IMR-90 (cell line): ENCODE data around the gene ANKHD1.

Experiments used
- POLR2A ChIP-seq: IDR thresholded peaks from 2 replicates; pipeline ENCODE4 v1.6.1; 2012; ENCODE audit warnings: mild to moderate bottlenecking, low read depth, low read length
- RAD21 ChIP-seq: IDR thresholded peaks from 2 replicates; pipeline ENCODE4 v1.6.1; 2012; ENCODE audit warnings: low read length, improper control_type of control experiment
- RFX5 ChIP-seq: IDR thresholded peaks from 2 replicates; pipeline ENCODE4 v1.8.0; 2012; ENCODE audit warnings: low read depth, mild to moderate bottlenecking, low read length, moderate library complexity
- TF ChIP-seq, protein P1 (sequence below): conservative IDR thresholded peaks from 2 replicates; pipeline ENCODE4 v1.5.1; 2012; ENCODE audit warnings: mild to moderate bottlenecking, low read depth, low read length, improper control_type of control experiment

DNA sequence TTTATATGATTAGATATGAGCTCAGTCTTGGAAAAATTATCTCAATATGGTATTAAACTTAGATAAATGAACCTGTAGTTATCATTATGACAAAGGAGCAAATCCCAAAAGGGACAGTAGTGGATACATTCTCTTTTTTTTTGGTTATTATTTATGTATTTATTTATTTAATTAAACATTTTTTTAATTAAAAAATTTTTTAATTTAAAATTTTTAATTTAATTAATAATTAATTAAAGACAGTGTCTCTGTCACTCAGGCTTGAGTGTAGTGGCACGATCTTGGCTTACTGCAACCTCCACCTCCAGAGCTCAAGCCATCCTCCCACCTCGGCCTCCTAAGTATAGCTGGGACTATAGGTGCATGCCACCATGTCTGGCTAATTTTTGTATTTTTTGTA, 15.6 kb downstream of the ANKHD1 start:
- TF ChIP-seq RAD21 (no peak), RFX5 (no peak), POLR2A (no peak)
- TF ChIP-seq, protein P1, sequence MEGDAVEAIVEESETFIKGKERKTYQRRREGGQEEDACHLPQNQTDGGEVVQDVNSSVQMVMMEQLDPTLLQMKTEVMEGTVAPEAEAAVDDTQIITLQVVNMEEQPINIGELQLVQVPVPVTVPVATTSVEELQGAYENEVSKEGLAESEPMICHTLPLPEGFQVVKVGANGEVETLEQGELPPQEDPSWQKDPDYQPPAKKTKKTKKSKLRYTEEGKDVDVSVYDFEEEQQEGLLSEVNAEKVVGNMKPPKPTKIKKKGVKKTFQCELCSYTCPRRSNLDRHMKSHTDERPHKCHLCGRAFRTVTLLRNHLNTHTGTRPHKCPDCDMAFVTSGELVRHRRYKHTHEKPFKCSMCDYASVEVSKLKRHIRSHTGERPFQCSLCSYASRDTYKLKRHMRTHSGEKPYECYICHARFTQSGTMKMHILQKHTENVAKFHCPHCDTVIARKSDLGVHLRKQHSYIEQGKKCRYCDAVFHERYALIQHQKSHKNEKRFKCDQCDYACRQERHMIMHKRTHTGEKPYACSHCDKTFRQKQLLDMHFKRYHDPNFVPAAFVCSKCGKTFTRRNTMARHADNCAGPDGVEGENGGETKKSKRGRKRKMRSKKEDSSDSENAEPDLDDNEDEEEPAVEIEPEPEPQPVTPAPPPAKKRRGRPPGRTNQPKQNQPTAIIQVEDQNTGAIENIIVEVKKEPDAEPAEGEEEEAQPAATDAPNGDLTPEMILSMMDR: no peak
